HepG2 (cell line): Measurements from ENCODE around the gene BATF3. TPM values are rescaled to one million over a fixed set of nuclear protein-coding genes. Genes with fewer than 3 reads are reported as not detected.
A peak's percentile ranks its signal among the peaks of the same experiment; 100 is the strongest.
"Not testable (repeated sequence)": the region's sequence is repeated elsewhere in the genome, so short reads cannot be mapped to it uniquely, and the experiment has no call there.

ENCODE experiments used
- ATAC-seq: fragments of 200-7000 bp; cut with Tn5 transposase; 3 replicates; pipeline ENCODE4 v1.9.1; 2020; ENCODE audit warnings: mild to moderate bottlenecking, moderate library complexity
- BruUV-seq: library from RNA; stranded (reverse); fragments of 400-500 nt; replicated peaks from 2 replicates; lab custom pipeline; 2021; lab: Mats Ljungman, UMichigan
- CTCF ChIA-PET: fragments of 300-600 bp; formaldehyde crosslinking; extraction: SDS; loops from one replicate; lab custom pipeline; 2021; ENCODE audit warnings: low total read pairs, inconsistent platforms, low intra/inter-chr PET ratio; lab: Yijun Ruan, JAX
- POLR2A ChIA-PET: fragments of 350-600 bp; sonication (Branson Sonifier 250); formaldehyde crosslinking; loops from one replicate; lab custom pipeline; 2020; ENCODE audit warnings: antibody characterized with exemption, inconsistent platforms; lab: Yijun Ruan, JAX
- DNase-seq: peaks from one replicate; pipeline ENCODE4 v3.0.0-alpha.2; 2015; ENCODE audit warnings: low spot score
- FAIRE-seq: peaks from 3 replicates; lab custom pipeline; 2011; peaks lifted over from hg19 to GRCh38; lab: Jason Lieb, UNC
- H2AFZ ChIP-seq: one replicate; pipeline ENCODE4 v1.6.1; 2011; ENCODE audit warnings: low read length, inconsistent platforms
- H3K27ac ChIP-seq: fragments of 300-600 bp; 3 replicates; pipeline ENCODE4 v1.8.0; 2011; ENCODE audit warnings: mixed run types, mild to moderate bottlenecking, mixed read lengths, low read length, inconsistent platforms; ENCODE audit not compliant: insufficient read depth; ENCODE audit errors: extremely low read length
- H3K27me3 ChIP-seq, 2 experiments: fragments of 200-600 bp in 1 of 2; 2 replicates in 1 of 2; 3 replicates in 1 of 2; pipeline versions ENCODE4 v1.6.0 to v1.8.0; 2011; ENCODE audit warnings: low read length in 2 of 2, mild to moderate bottlenecking in 2 of 2, moderate library complexity in 2 of 2, inconsistent platforms in 1 of 2; ENCODE audit not compliant: insufficient read depth in 2 of 2, control insufficient read depth in 1 of 2
- H3K36me3 ChIP-seq, 2 experiments: fragments of 200-600 bp in 1 of 2; replicated peaks in 1 of 2; 2 replicates in 1 of 2; 3 replicates in 1 of 2; pipeline versions ENCODE4 v1.5.1 to v1.8.0; 2011; ENCODE audit warnings: low read length in 2 of 2, inconsistent platforms in 1 of 2; ENCODE audit not compliant: insufficient read depth in 2 of 2, control insufficient read depth in 1 of 2
- H3K4me1 ChIP-seq: 2 replicates; pipeline ENCODE4 v1.5.1; 2012; ENCODE audit warnings: low read length, inconsistent platforms; ENCODE audit not compliant: insufficient read depth
- H3K4me2 ChIP-seq: 2 replicates; pipeline ENCODE4 v1.6.0; 2011; ENCODE audit warnings: low read depth, low read length, inconsistent platforms
- H3K4me3 ChIP-seq, 3 experiments: fragments of 200-600 bp in 1 of 3; sonication (generic), shearing (Covaris generic) in 1 of 3; replicated peaks in 1 of 3; 2 replicates each; pipeline ENCODE4 v1.5.1; 2011 to 2016; ENCODE audit warnings: low read length in 3 of 3, inconsistent platforms in 2 of 3, low read depth in 2 of 3, mild to moderate bottlenecking in 2 of 3, control low read depth in 1 of 3, mixed read lengths in 1 of 3; ENCODE audit not compliant: insufficient read depth in 1 of 3
- H3K79me2 ChIP-seq: one replicate; pipeline ENCODE4 v1.6.1; 2011; ENCODE audit warnings: low read length, inconsistent platforms; ENCODE audit not compliant: insufficient read depth
- H3K9ac ChIP-seq: 2 replicates; pipeline ENCODE4 v1.6.0; 2011; ENCODE audit warnings: mild to moderate bottlenecking, low read depth, low read length, inconsistent platforms; ENCODE audit not compliant: insufficient read depth
- H3K9me3 ChIP-seq: 2 replicates; pipeline ENCODE4 v1.5.1; 2012; ENCODE audit warnings: mild to moderate bottlenecking, low read length
- H4K20me1 ChIP-seq: 2 replicates; pipeline ENCODE4 v1.6.0; 2011; ENCODE audit warnings: inconsistent platforms, mild to moderate bottlenecking, low read length, moderate library complexity; ENCODE audit not compliant: insufficient read depth
- ATF7 ChIP-seq, 2 experiments: fragments of 450-650 bp in 1 of 2; sonication (generic) in 1 of 2; formaldehyde crosslinking in 1 of 2; IDR thresholded peaks; 2 replicates each; pipeline versions ENCODE4 v1.4.0 to v1.6.1; 2016 to 2020; ENCODE audit warnings: antibody characterized with exemption in 1 of 2, mild to moderate bottlenecking in 1 of 2, missing genetic modification reagents in 1 of 2
- GTF3A ChIP-seq: sonication (generic); formaldehyde crosslinking; conservative IDR thresholded peaks from 2 replicates; pipeline ENCODE4 v1.4.0; 2020; ENCODE audit warnings: mild to moderate bottlenecking, missing genetic modification reagents
- HOXA3 ChIP-seq: sonication (generic); formaldehyde crosslinking; IDR thresholded peaks from 2 replicates; pipeline ENCODE4 v1.5.0; 2020; ENCODE audit warnings: missing genetic modification reagents
- KAT8 ChIP-seq: IDR thresholded peaks from 2 replicates; pipeline ENCODE4 v1.6.1; 2016; ENCODE audit warnings: missing genetic modification reagents, missing compliant biosample characterization
- NCOA5 ChIP-seq: sonication (generic); formaldehyde crosslinking; IDR thresholded peaks from 2 replicates; pipeline ENCODE4 v1.4.0; 2020; ENCODE audit warnings: missing genetic modification reagents
- PHF8 ChIP-seq: sonication (generic); formaldehyde crosslinking; IDR thresholded peaks from 2 replicates; pipeline ENCODE4 v1.5.0; 2020; ENCODE audit warnings: missing genetic modification reagents
- SAP130 ChIP-seq: IDR thresholded peaks from 2 replicates; pipeline ENCODE4 v1.6.1; 2016; ENCODE audit warnings: low read depth
- ZNF121 ChIP-seq: sonication (generic); formaldehyde crosslinking; IDR thresholded peaks from 2 replicates; pipeline ENCODE4 v1.5.0; 2020; ENCODE audit warnings: mild to moderate bottlenecking, missing genetic modification reagents
- ZNF3 ChIP-seq: IDR thresholded peaks from 2 replicates; pipeline ENCODE4 v1.7.0; 2017; ENCODE audit warnings: inconsistent platforms
- ZNF772 ChIP-seq: sonication (generic); formaldehyde crosslinking; IDR thresholded peaks from 2 replicates; pipeline ENCODE4 v1.5.0; 2020; ENCODE audit warnings: mild to moderate bottlenecking, missing genetic modification reagents
- WGBS: methylation state at CpG from one replicate; pipeline ENCODE4 v1.1.6; 2017; ENCODE audit warnings: low lambda C conversion rate; 5-methylcytosine and 5-hydroxymethylcytosine counted together
- in situ Hi-C: cut with HindIII; loops from 2 replicates; pipeline ENCODE4 v1.10.0; 2017; ENCODE audit warnings: low pct_unique_long_range_greater_than_20kb; ENCODE audit not compliant: extremely low pct_ligation_motif_present
- intact Hi-C: fragments of 100-400 bp; cut with micrococcal nuclease; formaldehyde crosslinking; loops from one replicate; pipeline ENCODE4 v1.10.0; 2022; ENCODE audit not compliant: unreplicated experiment
- polyA plus RNA-seq, 8 experiments: library from polyadenylated mRNA; depleted of rRNA in 3 of 8; stranded (reverse) in 7 of 8; unstranded in 1 of 8; fragments of >200 nt; fragmentation: Illumina TruSeq in 4 of 8; extraction: Trizol in 4 of 8; gene quantifications; 2 replicates each; pipeline versions ENCODE4 v1.2.1 to v1.2.3, GENCODE V29; 2011 to 2016; ENCODE audit warnings: low read depth in 4 of 8, missing spikeins in 1 of 8, mixed read lengths in 1 of 8; ENCODE audit not compliant: insufficient read depth in 1 of 8
- total RNA-seq, 5 experiments: library from RNA; depleted of rRNA; stranded (reverse); fragments of >200 nt; fragmentation: Illumina TruSeq; extraction: Trizol; gene quantifications; 2 replicates each; pipeline ENCODE4 v1.2.3, GENCODE V29; 2016; ENCODE audit warnings: low read depth in 1 of 5

Gene BATF3
- total and polyA plus RNA-seq, 2 of the 13 experiments (the other 11 are each of a cell fraction or from before 2014, with no cell fraction given): 0.13 TPM; not detected in 1

- WGBS: 37% methylated on average over 4 of the region's 4 CpGs
- Histone ChIP-seq H3K4me3 (no peak overlapping the region), H3K4me1 (no peaks in the 10 kb centered on the region), H4K20me1 (no peaks in the 10 kb centered on the region), H2AFZ (no peak overlapping the region), H3K9me3 (no peaks in the 10 kb centered on the region), H3K27me3 (peaks cover 0 to 20% of the 10 kb centered on the region in 2 experiments; a peak in 2 of 5 replicates), H3K4me2 (no peak overlapping the region), H3K79me2 (no peaks in the 10 kb centered on the region), H3K36me3 (no peaks in the 10 kb centered on the region; a peak in 1 of 5 replicates), H3K9ac (no peak overlapping the region), H3K27ac (no peak overlapping the region)
- DNase-seq: no peak
- no TSS peak for BruUV-seq
- FAIRE-seq: no peak
- POLR2A ChIA-PET: no interaction called here
- TF ChIP-seq SAP130: no peak
- no peak for TF ChIP-seq NCOA5
- no peak for TF ChIP-seq KAT8 (CRISPR knock-in tag)
- TF ChIP-seq ZNF772: no peak
- no peak for TF ChIP-seq ATF7 (IDR thresholded peaks at IDR 0.05)
- TF ChIP-seq ATF7 (CRISPR knock-in tag; IDR thresholded peaks at IDR 0.05): no peak
- TF ChIP-seq ZNF3: no peak
- TF ChIP-seq PHF8: no peak
- TF ChIP-seq HOXA3 (CRISPR knock-in tag): no peak
- TF ChIP-seq GTF3A (CRISPR knock-in tag): no peak
- intact Hi-C loops (no loop called here), in situ Hi-C loops (no loop called here)
- ATAC-seq: no peak
- CTCF ChIA-PET: no interaction called here
These were observed 13.0 kb upstream of the BATF3 start for GRCh38 chr1:212712451-212713303.

GRCh38 chr1:212711974-212712373 is 12.3 kb upstream of the BATF3 start:
- H3K4me1 ChIP-seq, H4K20me1 ChIP-seq, BruUV-seq, POLR2A ChIA-PET, CTCF ChIA-PET, FAIRE-seq, H3K9ac ChIP-seq, H3K4me2 ChIP-seq, H3K4me3 ChIP-seq, H3K27ac ChIP-seq, DNase-seq, in situ Hi-C loops, H3K36me3 ChIP-seq, H2AFZ ChIP-seq, H3K9me3 ChIP-seq, H3K79me2 ChIP-seq, intact Hi-C loops, ATAC-seq: not testable (repeated sequence)
- TF ChIP-seq ZNF121: peak; percentile 32; the same call in 1 of the 2 replicates
- WGBS: 53% methylated on average over 8 of the region's 8 CpGs
- peaks cover 0 to 20% of the 10 kb centered on the region in 2 experiments; a peak in 2 of 5 replicates for H3K27me3 ChIP-seq
